Loucy (cell line): ENCODE results near the gene TBCB.

Source experiments
- H2AFZ ChIP-seq: fragments of 200-600 bp; sonication (generic); 2 replicates; pipeline ENCODE4 v1.6.0; 2016; ENCODE audit warnings: antibody characterized with exemption, mild to moderate bottlenecking, low read length, moderate library complexity
- H3F3A ChIP-seq: fragments of 200-600 bp; 2 replicates; pipeline ENCODE4 v1.6.0; 2016; ENCODE audit warnings: antibody characterized with exemption, low read depth, mild to moderate bottlenecking
- H3K27me3 ChIP-seq: fragments of 200-600 bp; sonication (generic); 2 replicates; pipeline ENCODE4 v1.6.1; 2014; ENCODE audit warnings: low read length, mild to moderate bottlenecking; ENCODE audit not compliant: insufficient read depth, poor library complexity, severe bottlenecking
- H3K36me3 ChIP-seq: fragments of 200-600 bp; sonication (generic); 2 replicates; pipeline ENCODE4 v1.6.1; 2016; ENCODE audit warnings: low read length; ENCODE audit not compliant: insufficient read depth
- H3K4me1 ChIP-seq: fragments of 200-600 bp; sonication (generic); 2 replicates; pipeline ENCODE4 v1.5.1; 2014; ENCODE audit warnings: low read length, mild to moderate bottlenecking; ENCODE audit not compliant: insufficient read depth, poor library complexity, severe bottlenecking
- H3K4me2 ChIP-seq: fragments of 200-600 bp; sonication (generic); 2 replicates; pipeline ENCODE4 v1.6.0; 2014; ENCODE audit warnings: antibody characterized with exemption, low read length, low read depth, mild to moderate bottlenecking; ENCODE audit not compliant: poor library complexity, severe bottlenecking
- H3K4me3 ChIP-seq: fragments of 200-600 bp; sonication (generic); 2 replicates; pipeline ENCODE4 v1.5.1; 2014; ENCODE audit warnings: low read length, mild to moderate bottlenecking, mixed read lengths; ENCODE audit not compliant: poor library complexity, severe bottlenecking
- H3K79me2 ChIP-seq: fragments of 200-600 bp; sonication (generic); 2 replicates; pipeline ENCODE4 v1.6.1; 2014; ENCODE audit warnings: low read length; ENCODE audit not compliant: insufficient read depth
- H3K9ac ChIP-seq: fragments of 200-600 bp; sonication (generic); 2 replicates; pipeline ENCODE4 v1.6.0; 2014; ENCODE audit warnings: mild to moderate bottlenecking, low read depth, low read length, moderate library complexity; ENCODE audit not compliant: poor library complexity, severe bottlenecking
- H3K9me2 ChIP-seq: fragments of 200-600 bp; sonication (generic); replicated peaks from 2 replicates; pipeline ENCODE4 v1.6.1; 2016; ENCODE audit warnings: low read depth, low read length, mixed read lengths
- H3K9me3 ChIP-seq: fragments of 200-600 bp; sonication (generic); 2 replicates; pipeline ENCODE4 v1.6.1; 2014; ENCODE audit warnings: mild to moderate bottlenecking, antibody characterized with exemption, low read length, low read depth; ENCODE audit not compliant: insufficient read depth
- H4K20me1 ChIP-seq: fragments of 200-600 bp; sonication (generic); 2 replicates; pipeline ENCODE4 v1.6.0; 2014; ENCODE audit warnings: antibody characterized with exemption, low read length, mild to moderate bottlenecking; ENCODE audit not compliant: insufficient read depth, poor library complexity, severe bottlenecking
- EZH2phosphoT487 ChIP-seq: fragments of 200-600 bp; IDR thresholded peaks from 2 replicates; pipeline ENCODE4 v1.6.1; 2018; ENCODE audit warnings: antibody characterized with exemption, mild to moderate bottlenecking, moderate library complexity, borderline replicate concordance
- TF ChIP-seq, protein P1 (sequence below): fragments of 200-600 bp; sonication (generic); conservative IDR thresholded peaks from 2 replicates; pipeline ENCODE4 v1.5.1; 2014; ENCODE audit warnings: mild to moderate bottlenecking, antibody characterized with exemption, low read length

The TBCB gene

DNA sequence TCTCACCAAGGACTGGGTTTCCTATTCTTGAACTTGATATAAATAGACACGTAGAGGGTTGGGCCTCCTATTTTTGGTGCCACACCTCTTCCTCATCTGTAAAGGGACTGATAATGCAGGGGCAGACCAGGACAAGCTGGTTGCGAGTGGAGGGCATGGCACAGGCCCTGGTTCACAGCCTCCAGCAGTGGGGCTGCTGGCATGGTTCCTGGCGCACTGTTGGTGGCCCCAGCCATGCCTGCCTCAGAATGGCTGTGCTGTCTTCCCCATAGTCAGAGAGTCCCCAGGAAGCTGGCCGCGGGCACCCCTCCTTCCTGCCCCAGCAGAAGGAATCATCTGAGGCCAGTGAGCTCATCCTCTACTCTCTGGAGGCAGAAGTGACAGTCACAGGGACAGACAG, 14.8 kb upstream of the TBCB start:
- Histone ChIP-seq H3K27me3 (no peaks in the 10 kb centered on the region), H3K79me2 (no peaks in the 10 kb centered on the region), H3K36me3 (peaks cover 73% of the 10 kb centered on the region; the same call in 1 of the 2 replicates)

GRCh38 chr19:36101550-36102327, 13.5 kb upstream of the TBCB start:
- Histone ChIP-seq H3K4me1 (no peaks in the 10 kb centered on the region), H3K9me3 (no peaks in the 10 kb centered on the region), H3K79me2 (no peaks in the 10 kb centered on the region), H3K4me2 (no peak overlapping the region), H3K4me3 (no peak overlapping the region), H4K20me1 (no peaks in the 10 kb centered on the region), H3F3A (no peaks in the 10 kb centered on the region), H3K9ac (no peak overlapping the region), H2AFZ (no peak overlapping the region), H3K36me3 (peaks cover 71% of the 10 kb centered on the region; the same call in 1 of the 2 replicates), H3K27me3 (no peaks in the 10 kb centered on the region), H3K9me2 (no peaks in the 10 kb centered on the region)
- TF ChIP-seq, protein P1, sequence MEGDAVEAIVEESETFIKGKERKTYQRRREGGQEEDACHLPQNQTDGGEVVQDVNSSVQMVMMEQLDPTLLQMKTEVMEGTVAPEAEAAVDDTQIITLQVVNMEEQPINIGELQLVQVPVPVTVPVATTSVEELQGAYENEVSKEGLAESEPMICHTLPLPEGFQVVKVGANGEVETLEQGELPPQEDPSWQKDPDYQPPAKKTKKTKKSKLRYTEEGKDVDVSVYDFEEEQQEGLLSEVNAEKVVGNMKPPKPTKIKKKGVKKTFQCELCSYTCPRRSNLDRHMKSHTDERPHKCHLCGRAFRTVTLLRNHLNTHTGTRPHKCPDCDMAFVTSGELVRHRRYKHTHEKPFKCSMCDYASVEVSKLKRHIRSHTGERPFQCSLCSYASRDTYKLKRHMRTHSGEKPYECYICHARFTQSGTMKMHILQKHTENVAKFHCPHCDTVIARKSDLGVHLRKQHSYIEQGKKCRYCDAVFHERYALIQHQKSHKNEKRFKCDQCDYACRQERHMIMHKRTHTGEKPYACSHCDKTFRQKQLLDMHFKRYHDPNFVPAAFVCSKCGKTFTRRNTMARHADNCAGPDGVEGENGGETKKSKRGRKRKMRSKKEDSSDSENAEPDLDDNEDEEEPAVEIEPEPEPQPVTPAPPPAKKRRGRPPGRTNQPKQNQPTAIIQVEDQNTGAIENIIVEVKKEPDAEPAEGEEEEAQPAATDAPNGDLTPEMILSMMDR = no peak
- TF ChIP-seq EZH2phosphoT487 = no peak

More for the DNA sequence above, 14.8 kb upstream of the TBCB start:
- no peak for TF ChIP-seq EZH2phosphoT487
- TF ChIP-seq, protein P1 = no peak
- Histone ChIP-seq H3K9ac (no peak overlapping the region), H3F3A (no peaks in the 10 kb centered on the region), H3K4me2 (no peak overlapping the region), H4K20me1 (no peaks in the 10 kb centered on the region), H3K4me3 (no peak overlapping the region), H3K9me2 (no peaks in the 10 kb centered on the region), H2AFZ (no peak overlapping the region), H3K9me3 (no peaks in the 10 kb centered on the region), H3K4me1 (no peaks in the 10 kb centered on the region)

DNA sequence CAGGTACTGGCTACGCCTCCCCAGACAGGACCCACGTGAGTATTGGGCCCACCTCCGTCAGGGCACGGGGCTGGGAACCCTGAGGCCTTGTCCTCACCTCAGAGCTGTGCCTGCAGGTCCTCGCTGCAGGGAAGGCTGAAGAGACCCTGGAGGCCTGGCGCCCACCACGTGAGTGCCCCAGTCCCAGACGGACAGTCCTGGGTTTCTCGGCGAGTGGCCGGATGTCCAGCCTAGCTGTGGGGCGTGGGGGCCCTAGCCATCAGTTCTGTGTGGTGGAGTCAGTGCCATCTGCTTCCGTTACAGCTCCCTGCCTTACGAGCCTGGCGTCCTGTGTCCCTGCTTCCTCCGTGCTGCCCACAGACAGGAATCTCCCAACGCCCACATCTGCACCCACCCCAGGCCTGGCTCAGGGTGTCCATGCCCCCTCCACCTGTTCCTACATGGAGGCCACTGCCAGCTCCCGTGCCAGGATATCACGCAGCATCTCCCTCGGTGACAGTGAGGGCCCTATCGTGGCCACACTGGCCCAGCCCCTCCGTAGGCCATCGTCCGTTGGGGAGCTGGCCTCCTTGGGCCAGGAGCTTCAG, 12.1 kb upstream of the TBCB start:
- peaks cover 64% of the 10 kb centered on the region; the same call in 1 of the 2 replicates for H3K36me3 ChIP-seq
- H3K4me3 ChIP-seq = no peak overlapping the region
- H2AFZ ChIP-seq = no peak overlapping the region
- TF ChIP-seq, protein P1 = no peak
- no peak for TF ChIP-seq EZH2phosphoT487
- no peak overlapping the region for H3K9ac ChIP-seq
- H3K79me2 ChIP-seq = no peaks in the 10 kb centered on the region
- no peaks in the 10 kb centered on the region for H3K9me3 ChIP-seq
- no peaks in the 10 kb centered on the region for H3K4me1 ChIP-seq
- no peaks in the 10 kb centered on the region for H3K9me2 ChIP-seq
- H4K20me1 ChIP-seq = no peaks in the 10 kb centered on the region
- no peaks in the 10 kb centered on the region for H3K27me3 ChIP-seq
- no peaks in the 10 kb centered on the region for H3F3A ChIP-seq
- no peak overlapping the region for H3K4me2 ChIP-seq
